Measurements from ENCODE around the gene BIVM. TPM values are rescaled to one million over a fixed set of nuclear protein-coding genes. Genes with fewer than 3 reads are reported as not detected.

BIVM gene
- total and polyA plus RNA-seq, 2 donors (not counting 3 experiments of a cell fraction or from before 2014, with no cell fraction given), result 7.7 to 20.3 TPM

- peak within 1 kb of the TSS; percentile 75 to 97 (median 87) for H3K4me3 ChIP-seq (replicated peaks in 1 of 3; ENCODE audit: insufficient read depth in 1 of 3, low read depth in 1 of 3, low read length in 3 of 3)
- H3K4me2 ChIP-seq (ENCODE audit: insufficient read depth, low read length), result peak within 1 kb of the TSS; percentile 92
- no TSS peak for BruUV-seq (replicated peaks)
- peaks cover 7% of the 10 kb centered on the region for H3K4me1 ChIP-seq (ENCODE audit: control insufficient read depth, extremely low read depth, insufficient read depth, low read length)
- no peaks in the 10 kb centered on the region for H3K27me3 ChIP-seq (ENCODE audit: control insufficient read depth in 2 of 2, insufficient read depth in 2 of 2, low read length in 2 of 2)
- no peak for TF ChIP-seq FOS (IDR thresholded peaks at IDR 0.05; ENCODE audit: borderline replicate concordance, insufficient read depth, low read length)
- TF ChIP-seq POLR2A (IDR thresholded peaks at IDR 0.05; ENCODE audit: low read depth, low read length), result peak; percentile 91
- TF ChIP-seq, protein P1, sequence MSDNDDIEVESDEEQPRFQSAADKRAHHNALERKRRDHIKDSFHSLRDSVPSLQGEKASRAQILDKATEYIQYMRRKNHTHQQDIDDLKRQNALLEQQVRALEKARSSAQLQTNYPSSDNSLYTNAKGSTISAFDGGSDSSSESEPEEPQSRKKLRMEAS (IDR thresholded peaks at IDR 0.05; ENCODE audit: insufficient read depth, insufficient read length), result peak; percentile 20
- peak; percentile 92 for TF ChIP-seq POLR2AphosphoS5 (IDR thresholded peaks at IDR 0.05; ENCODE audit: insufficient read depth, low read depth, low read length)
- peaks cover 19% of the 10 kb centered on the region for H3K79me2 ChIP-seq (ENCODE audit: control insufficient read depth, insufficient read depth, low read length)
- peak; percentile 94 for DNase-seq (ENCODE audit: low read depth, low spot score)
- ChIA-PET CTCF (interaction anchor here (0.8 to 2.4 kb wide), 13 partner anchors 24 to 903 kb away, joined by 3 to 19 read pairs (median 10); partner anchors contain the start of genes BIVM, POGLUT2, TEX30 and TPP2), POLR2A (interaction anchor here (1.3 to 1.4 kb wide), 2 partner anchors 72 to 249 kb away, joined by 4 to 5 read pairs; partner anchors contain the start of genes TEX30 and TPP2)
- H4K20me1 ChIP-seq (replicated peaks; ENCODE audit: control insufficient read depth, extremely low read depth, insufficient read depth, low read length), result no peaks in the 10 kb centered on the region
- H3K36me3 ChIP-seq (ENCODE audit: control insufficient read depth in 2 of 2, extremely low read depth in 1 of 2, insufficient read depth in 2 of 2, low read length in 2 of 2), result no peaks in the 10 kb centered on the region
- dilution Hi-C loops (cut with MboI; ENCODE audit: extremely low pct_ligation_motif_present, low sequenced_read_pairs) (no loop called here), intact Hi-C loops (cut with micrococcal nuclease) (loop anchor here (1.0 to 10.0 kb wide), 7 partner anchors 45 to 1391 kb away; partner anchors contain the start of genes ITGBL1 and TPP2)
- no peaks in the 10 kb centered on the region for H3K9me1 ChIP-seq (replicated peaks; ENCODE audit: control insufficient read depth, extremely low read depth, insufficient read depth, low read length)
- H3K9ac ChIP-seq (replicated peaks; ENCODE audit: extremely low read depth, insufficient read depth, low read length), result peak within 1 kb of the TSS; percentile 83
- no peaks in the 10 kb centered on the region for H3K9me3 ChIP-seq (replicated peaks; ENCODE audit: control insufficient read depth, insufficient read depth, low read length)
- peak; percentile 96 for FAIRE-seq
- H3K27ac ChIP-seq (ENCODE audit: insufficient read depth, low read depth, low read length), result peak within 1 kb of the TSS; percentile 78
- H2AFZ ChIP-seq (ENCODE audit: low read depth, low read length), result peak within 1 kb of the TSS; percentile 82
These were observed 46.8 kb downstream of the BIVM start, which contains the start of gene ERCC5 for GRCh38 chr13:102845630-102846260. Gene ERCC5 (plus strand): TSS chr13:102846032. CDS start chr13:102846267, 235 bp downstream.
